HG02970 (cell line): ENCODE measurements around the gene TBC1D22A.
"Not testable (repeated sequence)": the region's sequence is repeated elsewhere in the genome, so short reads cannot be mapped to it uniquely, and the experiment has no call there.

ENCODE experiments used
- ATAC-seq: cut with Tn5 transposase; IDR thresholded peaks from one replicate; pipeline ENCODE4 v1.9.1; 2021; ENCODE audit warnings: mild to moderate bottlenecking, moderate library complexity, moderate number of reproducible peaks; ENCODE audit not compliant: unreplicated experiment, low FRiP score

Gene TBC1D22A

GRCh38 chr22:46809153-46809885 is 46.9 kb downstream of the TBC1D22A start:
- ATAC-seq, result no peak

- no peak for ATAC-seq
These were observed 48.7 kb downstream of the TBC1D22A start for GRCh38 chr22:46810856-46811786.

GRCh38 chr22:46812034-46812605 is 49.7 kb downstream of the TBC1D22A start:
- ATAC-seq, result no peak

- ATAC-seq, result no peak
These were observed 50.3 kb downstream of the TBC1D22A start for GRCh38 chr22:46812788-46813187.

GRCh38 chr22:46813816-46814597 is 51.6 kb downstream of the TBC1D22A start:
- ATAC-seq, result no peak

GRCh38 chr22:46815132-46815531 is 52.7 kb downstream of the TBC1D22A start:
- no peak for ATAC-seq

- ATAC-seq, result no peak
These were observed 53.1 kb downstream of the TBC1D22A start for GRCh38 chr22:46815559-46815895.

GRCh38 chr22:46815896-46816731 is 53.7 kb downstream of the TBC1D22A start:
- no peak for ATAC-seq

- not testable (repeated sequence) for ATAC-seq
These were observed 54.9 kb downstream of the TBC1D22A start for GRCh38 chr22:46817390-46817789.

- ATAC-seq, result no peak
These were observed 60.8 kb downstream of the TBC1D22A start for GRCh38 chr22:46823248-46823647.

- no peak for ATAC-seq
These were observed 61.2 kb downstream of the TBC1D22A start for GRCh38 chr22:46823654-46824053.

- ATAC-seq, result no peak
These were observed 62.0 kb downstream of the TBC1D22A start for GRCh38 chr22:46824344-46824909.

- no peak for ATAC-seq
These were observed 62.6 kb downstream of the TBC1D22A start for GRCh38 chr22:46824980-46825544.

- no peak for ATAC-seq
These were observed 64.1 kb downstream of the TBC1D22A start for GRCh38 chr22:46826438-46827135.

GRCh38 chr22:46827136-46827780 is 64.8 kb downstream of the TBC1D22A start:
- ATAC-seq, result no peak

- no peak for ATAC-seq
These were observed 65.3 kb downstream of the TBC1D22A start for GRCh38 chr22:46827781-46828180.

- no peak for ATAC-seq
These were observed 66.0 kb downstream of the TBC1D22A start for GRCh38 chr22:46828323-46828900.
